Measurements from ENCODE around the gene CD300LF. TPM values are rescaled to one million over a fixed set of nuclear protein-coding genes. Genes with fewer than 3 reads are reported as not detected.
A peak's percentile ranks its signal among the peaks of the same experiment; 100 is the strongest.

The CD300LF gene
- total RNA-seq, 1 experiment from 2014 or later: not detected

DNA sequence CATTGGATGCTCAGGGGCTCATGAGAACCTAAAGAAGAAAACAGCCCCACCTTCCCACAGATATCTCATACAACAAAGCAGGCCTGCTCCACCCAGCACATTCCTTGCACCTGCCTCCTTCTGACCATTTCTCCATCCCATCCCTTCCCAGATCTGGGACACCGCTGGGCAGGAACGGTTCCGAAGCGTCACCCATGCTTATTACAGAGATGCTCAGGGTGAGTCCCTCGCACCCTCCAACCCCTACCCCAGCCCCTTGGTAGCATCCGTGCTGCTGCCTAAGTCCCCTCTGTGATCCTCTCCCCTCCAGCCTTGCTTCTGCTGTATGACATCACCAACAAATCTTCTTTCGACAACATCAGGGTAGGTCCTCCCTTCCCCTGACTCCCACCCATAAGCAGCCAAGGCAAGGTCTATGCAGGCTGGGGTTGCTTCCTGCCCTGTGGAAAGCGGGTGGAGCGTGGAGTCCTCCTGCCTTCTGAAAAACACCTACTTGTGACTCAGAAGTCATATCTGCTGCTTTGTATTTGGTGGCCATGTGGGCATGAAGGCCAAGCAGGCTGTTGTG, 30.3 kb upstream of the CD300LF start:
- no CpG with 5 or more reads among the region's 9 CpGs for WGBS (ENCODE audit: extremely low coverage, insufficient read length, low lambda C conversion rate)
- H3K4ac ChIP-seq (ENCODE audit: low read depth, low read length): no peak overlapping the region
- H2BK15ac ChIP-seq (ENCODE audit: low read depth, low read length): no peak overlapping the region
- H3K79me2 ChIP-seq (ENCODE audit: insufficient read depth, low read length): no peaks in the 10 kb centered on the region
- H4K5ac ChIP-seq (ENCODE audit: insufficient read length, low read depth, low read length): no peak overlapping the region
- no peak overlapping the region for H2AK5ac ChIP-seq (ENCODE audit: insufficient read length, low read length)
- H2AFZ ChIP-seq (ENCODE audit: low read length): no peak overlapping the region
- H2BK20ac ChIP-seq (ENCODE audit: low read depth, low read length, poor library complexity, severe bottlenecking): no peak overlapping the region
- H4K8ac ChIP-seq (replicated peaks; ENCODE audit: insufficient read length, low read depth, low read length): no peak overlapping the region
- DNase-seq: no peak
- no peak overlapping the region for H3K4me2 ChIP-seq (ENCODE audit: insufficient read depth, insufficient read length, low read length)
- H2BK5ac ChIP-seq (ENCODE audit: insufficient read length, low read length): no peak overlapping the region
- no peaks in the 10 kb centered on the region for H3K23me2 ChIP-seq (ENCODE audit: insufficient read length, low read depth, low read length, poor library complexity, severe bottlenecking)
- H3K4me3 Mint-ChIP-seq: no peak overlapping the region; a peak in 1 of 5 replicates
- no peak overlapping the region for H3K56ac ChIP-seq (ENCODE audit: insufficient read length, low read depth, low read length)
- H4K91ac ChIP-seq (ENCODE audit: insufficient read length, low read depth, low read length): no peak overlapping the region
- H3K27me3 Mint-ChIP-seq (ENCODE audit: low read depth): peaks cover 24% of the 10 kb centered on the region
- H3K9ac ChIP-seq (ENCODE audit: extremely low read depth, insufficient read length, low read length): no peak overlapping the region
- no peak overlapping the region for H3K27ac ChIP-seq (ENCODE audit: insufficient read length, low read depth, low read length)
- no peaks in the 10 kb centered on the region for H3K79me1 ChIP-seq (ENCODE audit: insufficient read depth, low read depth, low read length, poor library complexity, severe bottlenecking)
- H3T11ph ChIP-seq (ENCODE audit: low read length): no peak overlapping the region
- no peak overlapping the region for H2BK12ac ChIP-seq (ENCODE audit: insufficient read length, low read depth, low read length)
- H4K20me1 ChIP-seq (ENCODE audit: control insufficient read depth, insufficient read depth, insufficient read length): no peaks in the 10 kb centered on the region
- H3K4me1 ChIP-seq (ENCODE audit: insufficient read depth, low read length): peaks cover 15% of the 10 kb centered on the region
- H3K27me3 ChIP-seq (ENCODE audit: insufficient read depth, low read length): no peaks in the 10 kb centered on the region
- H3K9me3 Mint-ChIP-seq: no peaks in the 10 kb centered on the region; a peak in 1 of 5 replicates
- no peaks in the 10 kb centered on the region; a peak in 1 of 7 replicates for H3K36me3 Mint-ChIP-seq (ENCODE audit: insufficient read depth in 1 of 3, low read depth in 3 of 3)
- peaks cover 34 to 39% of the 10 kb centered on the region in 2 experiments for H3K4me1 Mint-ChIP-seq
- H2BK120ac ChIP-seq (ENCODE audit: low read depth, low read length, poor library complexity, severe bottlenecking): no peak overlapping the region
- no peak overlapping the region for H3K18ac ChIP-seq (ENCODE audit: insufficient read length, low read depth, low read length)
- no peaks in the 10 kb centered on the region for H3K9me3 ChIP-seq (ENCODE audit: control insufficient read depth, low read depth, low read length)
- H3K14ac ChIP-seq (ENCODE audit: insufficient read depth, low read length): no peak overlapping the region
- H3K23ac ChIP-seq (ENCODE audit: insufficient read length, low read depth, low read length): no peak overlapping the region
- TF ChIP-seq, protein P1, sequence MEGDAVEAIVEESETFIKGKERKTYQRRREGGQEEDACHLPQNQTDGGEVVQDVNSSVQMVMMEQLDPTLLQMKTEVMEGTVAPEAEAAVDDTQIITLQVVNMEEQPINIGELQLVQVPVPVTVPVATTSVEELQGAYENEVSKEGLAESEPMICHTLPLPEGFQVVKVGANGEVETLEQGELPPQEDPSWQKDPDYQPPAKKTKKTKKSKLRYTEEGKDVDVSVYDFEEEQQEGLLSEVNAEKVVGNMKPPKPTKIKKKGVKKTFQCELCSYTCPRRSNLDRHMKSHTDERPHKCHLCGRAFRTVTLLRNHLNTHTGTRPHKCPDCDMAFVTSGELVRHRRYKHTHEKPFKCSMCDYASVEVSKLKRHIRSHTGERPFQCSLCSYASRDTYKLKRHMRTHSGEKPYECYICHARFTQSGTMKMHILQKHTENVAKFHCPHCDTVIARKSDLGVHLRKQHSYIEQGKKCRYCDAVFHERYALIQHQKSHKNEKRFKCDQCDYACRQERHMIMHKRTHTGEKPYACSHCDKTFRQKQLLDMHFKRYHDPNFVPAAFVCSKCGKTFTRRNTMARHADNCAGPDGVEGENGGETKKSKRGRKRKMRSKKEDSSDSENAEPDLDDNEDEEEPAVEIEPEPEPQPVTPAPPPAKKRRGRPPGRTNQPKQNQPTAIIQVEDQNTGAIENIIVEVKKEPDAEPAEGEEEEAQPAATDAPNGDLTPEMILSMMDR (conservative IDR thresholded peaks at IDR 0.05): no peak
- H3K27ac Mint-ChIP-seq: peak overlapping the region in 1 of 3 experiments; percentile 36; a peak in 2 of 7 replicates
